Astrocyte (in vitro differentiated cells and primary cell): Measurements from ENCODE around the gene INPPL1.

ENCODE experiments used
- EZH2 ChIP-seq: IDR thresholded peaks from 2 replicates; pipeline ENCODE4 v1.6.1; 2012; ENCODE audit warnings: mild to moderate bottlenecking, low read length, inconsistent platforms; ENCODE audit not compliant: insufficient read depth
- TF ChIP-seq, protein P1 (sequence below): IDR thresholded peaks from 2 replicates; pipeline ENCODE4 v1.5.1; 2011; ENCODE audit warnings: low read depth, mild to moderate bottlenecking, inconsistent platforms, low read length, moderate library complexity; ENCODE audit not compliant: insufficient read depth

DNA sequence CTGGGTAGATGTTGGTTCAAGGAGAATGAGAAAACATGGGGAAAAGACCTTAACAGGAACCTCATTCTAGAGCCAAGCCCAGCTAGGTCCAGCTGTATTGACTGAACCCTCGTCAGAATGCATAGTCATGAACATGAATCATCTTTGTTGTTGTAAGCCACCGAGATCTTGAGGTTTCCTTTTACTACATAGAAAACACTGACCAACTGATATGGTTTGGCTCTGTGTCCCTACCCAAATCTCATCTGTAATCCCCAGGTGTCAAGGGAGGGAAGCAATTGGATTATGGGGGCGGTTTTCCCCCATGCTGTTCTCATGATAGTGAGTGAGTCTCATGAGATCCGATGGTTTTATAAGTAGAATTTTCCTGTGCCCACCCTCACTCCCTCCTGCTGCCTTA is 38.8 kb downstream of the INPPL1 start:
- TF ChIP-seq, protein P1, sequence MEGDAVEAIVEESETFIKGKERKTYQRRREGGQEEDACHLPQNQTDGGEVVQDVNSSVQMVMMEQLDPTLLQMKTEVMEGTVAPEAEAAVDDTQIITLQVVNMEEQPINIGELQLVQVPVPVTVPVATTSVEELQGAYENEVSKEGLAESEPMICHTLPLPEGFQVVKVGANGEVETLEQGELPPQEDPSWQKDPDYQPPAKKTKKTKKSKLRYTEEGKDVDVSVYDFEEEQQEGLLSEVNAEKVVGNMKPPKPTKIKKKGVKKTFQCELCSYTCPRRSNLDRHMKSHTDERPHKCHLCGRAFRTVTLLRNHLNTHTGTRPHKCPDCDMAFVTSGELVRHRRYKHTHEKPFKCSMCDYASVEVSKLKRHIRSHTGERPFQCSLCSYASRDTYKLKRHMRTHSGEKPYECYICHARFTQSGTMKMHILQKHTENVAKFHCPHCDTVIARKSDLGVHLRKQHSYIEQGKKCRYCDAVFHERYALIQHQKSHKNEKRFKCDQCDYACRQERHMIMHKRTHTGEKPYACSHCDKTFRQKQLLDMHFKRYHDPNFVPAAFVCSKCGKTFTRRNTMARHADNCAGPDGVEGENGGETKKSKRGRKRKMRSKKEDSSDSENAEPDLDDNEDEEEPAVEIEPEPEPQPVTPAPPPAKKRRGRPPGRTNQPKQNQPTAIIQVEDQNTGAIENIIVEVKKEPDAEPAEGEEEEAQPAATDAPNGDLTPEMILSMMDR: no peak
- no peak for TF ChIP-seq EZH2
